Inflammatory macrophage treated with lipopolysaccharide for 4 hours (primary cell): Measurements from ENCODE around the gene TMEM232.
"Not testable (repeated sequence)": the region's sequence is repeated elsewhere in the genome, so short reads cannot be mapped to it uniquely, and the experiment has no call there.

ENCODE experiments used
- DNase-seq: peaks from one replicate; pipeline ENCODE4 v3.0.0-alpha.2; 2020

Gene TMEM232

GRCh38 chr5:110705349-110705748 lies 21.1 kb downstream of the TMEM232 start:
- no peak for DNase-seq

- no peak for DNase-seq
These were observed 23.0 kb downstream of the TMEM232 start for GRCh38 chr5:110703481-110703880.

- no peak for DNase-seq
These were observed 23.8 kb downstream of the TMEM232 start for GRCh38 chr5:110702704-110703103.

- no peak for DNase-seq
These were observed 24.2 kb downstream of the TMEM232 start for GRCh38 chr5:110702300-110702699.

GRCh38 chr5:110692669-110693068 lies 33.8 kb downstream of the TMEM232 start:
- not testable (repeated sequence) for DNase-seq

DNA sequence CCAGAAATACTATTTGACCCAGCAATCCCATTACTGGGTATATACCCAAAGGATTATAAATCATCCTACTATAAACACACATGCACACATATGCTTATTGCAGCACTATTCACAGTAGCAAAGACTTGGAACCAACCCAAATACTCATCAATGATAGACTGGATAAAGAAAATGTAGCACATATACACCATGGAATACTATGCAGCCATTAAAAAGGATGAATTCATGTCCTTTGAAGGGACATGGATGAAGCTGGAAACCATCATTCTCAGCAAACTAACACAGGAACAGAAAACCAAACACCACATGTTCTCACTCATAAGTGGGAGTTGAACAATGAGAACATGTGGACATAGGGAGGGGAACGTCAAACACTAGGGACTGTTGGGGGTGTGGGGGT lies 35.9 kb downstream of the TMEM232 start:
- not testable (repeated sequence) for DNase-seq

DNA sequence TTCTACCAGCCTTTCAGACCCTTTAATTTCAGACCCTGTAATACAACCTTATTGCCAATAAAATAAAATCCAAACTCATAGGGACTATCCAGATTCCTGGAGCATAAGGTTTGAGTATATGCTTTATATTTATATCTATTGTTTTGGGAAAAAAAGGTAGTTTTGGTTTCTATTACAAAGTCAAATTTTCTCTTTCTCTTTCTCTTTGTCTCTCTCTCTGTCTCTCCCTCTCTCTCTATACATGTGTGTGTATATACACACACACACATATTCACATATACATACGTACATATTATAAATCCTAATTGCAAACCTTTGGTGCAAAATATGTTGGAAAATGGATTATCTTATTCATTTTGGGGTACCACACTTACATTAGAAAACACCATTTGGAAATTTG lies 39.0 kb downstream of the TMEM232 start:
- no peak for DNase-seq

- no peak for DNase-seq
These were observed 40.2 kb downstream of the TMEM232 start for GRCh38 chr5:110686270-110686669.

GRCh38 chr5:110681953-110682352 lies 44.5 kb downstream of the TMEM232 start:
- no peak for DNase-seq

GRCh38 chr5:110681109-110681508 lies 45.4 kb downstream of the TMEM232 start:
- DNase-seq, result no peak

DNA sequence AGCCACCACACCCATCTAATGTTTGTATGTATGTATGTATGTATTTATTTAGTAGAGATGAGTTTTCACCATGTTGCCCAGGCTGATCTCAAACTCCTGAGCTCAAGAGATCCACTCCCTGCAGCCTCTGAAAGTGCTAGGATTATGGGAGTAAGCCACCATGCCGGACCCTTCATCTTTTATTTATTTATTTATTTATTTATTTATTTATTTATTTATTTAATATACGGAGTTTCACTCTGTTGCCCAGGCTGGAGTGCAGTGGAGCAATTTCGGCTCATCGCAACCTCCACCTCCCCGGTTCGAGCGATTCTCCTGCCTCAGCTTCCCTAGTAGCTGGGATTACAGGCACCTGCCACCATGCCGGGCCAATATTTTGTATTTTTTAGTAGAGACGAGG lies 49.9 kb downstream of the TMEM232 start:
- not testable (repeated sequence) for DNase-seq

- DNase-seq, result no peak
These were observed 61.2 kb downstream of the TMEM232 start for GRCh38 chr5:110665184-110665726.

DNA sequence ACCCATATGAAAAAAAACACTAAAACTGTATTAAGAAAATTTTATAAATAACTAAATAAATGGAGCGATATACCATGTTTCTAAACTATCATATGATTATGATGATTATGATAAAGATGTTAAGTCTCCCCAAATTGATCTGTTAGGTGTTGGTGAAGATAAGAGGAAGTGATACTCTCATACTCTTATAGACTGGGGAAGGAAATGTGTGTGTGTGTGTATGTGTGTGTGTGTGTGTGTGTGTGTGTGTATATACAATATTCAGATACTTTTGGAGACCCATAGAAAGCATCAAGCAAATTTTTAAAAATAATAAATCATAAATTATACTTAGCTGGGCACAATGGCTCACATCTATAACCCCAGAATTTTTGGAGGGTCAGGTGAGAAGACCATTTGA lies 62.9 kb downstream of the TMEM232 start:
- no peak for DNase-seq

GRCh38 chr5:110658006-110658405 lies 68.5 kb downstream of the TMEM232 start:
- no peak for DNase-seq

GRCh38 chr5:110653231-110653970 lies 73.1 kb downstream of the TMEM232 start:
- no peak for DNase-seq

- no peak for DNase-seq
These were observed 75.0 kb downstream of the TMEM232 start for GRCh38 chr5:110651507-110651906.

GRCh38 chr5:110644357-110644756 lies 82.1 kb downstream of the TMEM232 start:
- DNase-seq, result no peak

DNA sequence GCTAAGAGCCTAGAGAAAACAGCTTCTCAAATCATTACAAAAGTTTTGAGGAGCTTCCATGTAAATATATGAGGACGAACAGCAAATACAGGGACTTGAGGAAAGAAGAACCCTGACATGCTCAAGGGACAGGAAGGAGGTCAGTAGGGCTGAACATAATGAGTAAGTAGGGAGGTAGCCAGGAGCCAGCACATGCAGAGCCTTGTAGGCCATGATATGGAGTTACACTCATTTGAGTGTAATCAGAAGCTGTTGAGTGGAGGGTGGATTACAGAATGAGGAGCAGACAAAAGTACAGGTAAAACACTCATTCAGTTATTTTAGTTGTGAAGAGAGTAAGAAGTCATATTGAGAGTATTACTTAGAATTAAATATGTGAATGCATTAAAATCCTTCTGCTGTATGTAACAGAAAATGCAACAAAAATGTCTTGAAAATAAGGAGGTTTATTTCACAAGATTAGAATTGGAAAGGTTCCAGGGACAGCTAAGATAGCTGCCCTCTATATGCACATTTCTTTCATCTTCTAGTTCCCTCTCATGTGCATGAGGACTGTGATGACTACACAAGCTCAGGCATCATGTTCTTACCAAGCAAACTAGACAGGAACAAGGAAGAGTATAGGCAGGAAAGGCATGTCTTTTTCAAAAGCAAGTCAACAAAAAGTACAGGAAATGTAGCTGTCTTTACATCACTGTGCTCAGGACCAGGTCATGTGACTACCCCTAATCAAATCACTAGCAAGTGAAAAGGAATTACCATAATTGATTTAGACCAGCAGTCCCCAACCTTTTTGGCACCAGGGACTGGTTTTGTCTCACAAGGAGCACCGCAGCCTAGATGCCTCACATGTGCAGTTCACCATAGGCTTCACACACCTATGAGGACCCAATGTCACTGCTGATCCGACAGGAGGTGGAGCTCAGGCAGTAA lies 87.2 kb downstream of the TMEM232 start:
- DNase-seq, result no peak

DNA sequence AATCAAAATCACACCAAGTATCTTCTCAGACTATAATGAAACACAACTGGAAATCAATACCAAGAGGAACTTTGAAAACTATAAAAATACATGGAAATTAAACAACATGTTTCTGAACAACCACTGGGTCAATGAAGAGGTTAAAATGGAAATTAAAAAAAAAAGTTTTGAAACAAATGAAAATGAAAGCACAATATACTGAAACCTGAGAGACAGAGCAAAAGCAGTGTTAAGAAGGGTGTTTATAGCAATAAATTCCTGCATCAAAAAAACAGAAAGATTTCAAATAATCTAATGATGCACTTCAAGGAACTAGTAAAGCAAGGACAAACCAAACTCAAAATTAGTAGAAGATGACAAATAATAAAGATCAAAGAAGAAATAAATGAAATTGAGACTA lies 92.0 kb downstream of the TMEM232 start:
- no peak for DNase-seq

- no peak for DNase-seq
These were observed 95.2 kb downstream of the TMEM232 start for GRCh38 chr5:110631236-110631635.

DNA sequence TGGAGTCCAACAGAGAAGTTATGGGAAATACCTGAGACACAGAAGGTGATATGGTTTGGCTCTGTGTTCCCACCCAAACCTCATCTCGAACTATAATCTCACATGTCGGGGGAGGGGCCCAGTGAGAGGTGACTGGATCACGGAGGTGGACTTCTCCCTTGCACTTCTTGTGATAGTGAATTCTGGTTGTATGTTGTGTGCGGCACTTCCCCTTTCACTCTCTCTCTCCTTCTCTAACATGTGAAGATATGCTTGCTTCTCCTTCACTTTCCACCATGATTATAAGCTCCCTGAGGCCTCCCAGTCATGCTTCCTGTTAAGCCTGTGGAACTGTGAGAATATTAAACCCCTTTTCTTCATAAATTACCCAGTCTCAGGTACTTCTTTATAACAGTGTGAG lies 96.1 kb downstream of the TMEM232 start:
- DNase-seq, result no peak

DNA sequence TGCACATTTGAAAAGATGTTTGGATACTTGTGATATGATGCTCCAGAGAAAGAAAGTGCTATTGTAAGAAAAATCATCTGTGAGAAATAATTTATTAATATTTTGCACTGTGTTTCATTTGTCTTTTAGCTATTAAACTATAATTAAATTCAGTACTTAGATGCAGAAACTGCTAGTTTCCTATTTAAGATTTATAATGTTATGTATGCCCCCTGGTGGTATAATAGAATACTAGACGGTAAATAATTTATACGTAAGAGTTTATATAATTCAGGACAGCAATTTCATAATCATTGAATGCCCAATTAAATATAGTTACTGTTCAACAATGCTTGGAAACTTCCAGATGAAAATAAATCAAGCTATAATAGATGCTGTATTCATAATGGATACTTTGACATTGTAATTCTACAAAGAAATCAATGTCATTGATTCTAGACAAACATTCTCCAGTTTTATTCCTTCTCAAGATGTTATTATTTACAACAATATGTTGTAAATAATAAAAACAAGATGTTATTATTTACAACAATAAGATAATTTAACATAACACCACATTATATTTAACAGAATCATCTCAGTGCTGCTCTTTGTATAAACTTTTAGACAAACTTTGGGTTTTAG lies 101.0 kb downstream of the TMEM232 start:
- peak; percentile 50 for DNase-seq

DNA sequence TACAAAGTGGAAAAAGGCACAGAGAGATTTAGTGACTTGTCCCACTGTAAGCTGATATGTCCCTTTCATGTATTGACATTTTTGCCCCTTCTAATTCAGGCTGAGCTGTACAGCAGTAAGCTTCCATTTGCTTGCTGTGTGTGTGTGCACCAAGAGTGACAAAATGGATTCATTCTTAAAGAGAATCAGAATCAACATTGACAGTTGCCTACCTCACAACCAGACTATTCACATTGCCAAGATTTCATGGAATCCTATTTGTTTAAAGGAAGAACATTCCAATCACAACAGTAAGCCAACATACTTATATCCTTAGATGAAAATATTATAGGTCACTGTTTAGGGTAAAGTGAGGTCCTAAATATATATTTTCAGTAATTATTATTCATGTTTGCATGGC lies 102.6 kb downstream of the TMEM232 start:
- no peak for DNase-seq
